Muscle layer of duodenum (tissue), 2 donors: ENCODE data around the gene BICRA.
A peak's percentile ranks its signal among the peaks of the same experiment; 100 is the strongest.
"Not testable (repeated sequence)": the region's sequence is repeated elsewhere in the genome, so short reads cannot be mapped to it uniquely, and the experiment has no call there.

Experiments used
- H3K27ac ChIP-seq: one replicate; pipeline ENCODE4 v1.7.0; 2013; ENCODE audit warnings: mild to moderate bottlenecking, low read length
- H3K27me3 ChIP-seq: one replicate; pipeline ENCODE4 v1.7.0; 2013; ENCODE audit warnings: low read depth, mild to moderate bottlenecking, control low read depth, low read length
- H3K36me3 ChIP-seq, 2 donors: one replicate each; pipeline ENCODE4 v1.7.0; 2013; ENCODE audit warnings: low read length in 2 of 2, control low read depth in 1 of 2, mild to moderate bottlenecking in 1 of 2; ENCODE audit not compliant: insufficient read depth in 2 of 2, control insufficient read depth in 1 of 2
- H3K4me1 ChIP-seq, 2 donors: one replicate each; pipeline ENCODE4 v1.7.0; 2013; ENCODE audit warnings: low read length in 2 of 2, mild to moderate bottlenecking in 2 of 2, control low read depth in 1 of 2, moderate library complexity in 1 of 2; ENCODE audit not compliant: insufficient read depth in 2 of 2, control insufficient read depth in 1 of 2
- H3K4me3 ChIP-seq, 2 donors: one replicate each; pipeline ENCODE4 v1.7.0; 2013; ENCODE audit warnings: low read length in 2 of 2, low read depth in 1 of 2, mild to moderate bottlenecking in 1 of 2
- H3K9me3 ChIP-seq, 2 donors: one replicate each; pipeline ENCODE4 v1.7.0; 2013; ENCODE audit warnings: low read length in 2 of 2, control low read depth in 1 of 2, mild to moderate bottlenecking in 1 of 2; ENCODE audit not compliant: control insufficient read depth in 1 of 2
- donor health status: healthy.

The BICRA gene

DNA sequence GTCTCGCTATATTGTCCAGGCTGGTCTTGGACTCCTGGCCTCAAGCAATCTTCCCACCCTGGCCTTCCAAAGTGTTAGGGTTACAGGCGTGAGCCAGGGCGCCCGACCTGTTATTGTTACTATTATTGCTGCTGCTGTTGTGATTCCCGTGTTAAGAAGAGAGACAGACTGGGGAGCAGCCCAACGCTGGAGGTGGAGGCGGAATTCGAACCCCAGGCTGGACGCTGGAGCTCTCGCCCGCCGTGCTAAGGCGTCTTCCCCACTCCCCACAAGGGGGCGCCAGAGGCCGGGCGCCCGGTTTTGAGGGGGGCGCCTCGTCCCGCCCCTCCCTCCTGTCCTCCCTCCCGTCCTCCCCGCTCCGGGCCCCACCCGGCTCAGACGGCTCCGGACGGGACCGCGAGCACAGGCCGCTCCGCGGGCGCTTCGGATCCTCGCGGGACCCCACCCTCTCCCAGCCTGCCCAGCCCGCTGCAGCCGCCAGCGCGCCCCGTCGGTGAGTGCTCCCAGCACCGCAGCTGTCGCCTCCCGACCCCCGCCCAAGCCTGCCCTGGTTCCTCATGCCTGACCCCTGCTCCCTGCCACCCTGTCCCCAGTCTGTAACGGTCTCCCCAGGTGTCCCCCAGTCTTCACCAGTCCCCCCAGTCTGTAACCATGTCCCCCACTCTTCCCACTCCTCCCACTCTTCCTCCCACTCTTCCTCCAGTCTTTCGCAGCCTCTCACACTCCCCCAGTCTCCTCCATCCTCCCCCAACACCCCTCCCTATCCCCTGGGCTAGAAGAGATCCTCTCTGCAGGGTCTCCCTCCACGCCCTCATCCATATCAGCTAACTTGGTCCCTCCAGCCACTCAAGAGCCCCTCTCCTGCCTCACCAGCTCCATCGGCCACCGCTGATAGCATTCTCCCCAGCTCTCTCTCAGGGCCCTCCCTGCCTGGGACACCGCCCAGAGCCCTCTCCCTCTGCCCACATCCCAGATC, 104.4 kb downstream of the BICRA start, which contains the start of gene EHD2:
Gene EHD2 (plus strand): TSS at position 377 of the 976 bp plus-strand sequence. CDS start 3,191 bp downstream, outside the sequence.
- Histone ChIP-seq H3K27me3 (no peaks in the 10 kb centered on the region), H3K27ac (peak within 1 kb of the TSS; percentile 85), H3K36me3 (peaks cover 0 to 11% of the 10 kb centered on the region in 2 donors), H3K9me3 (no peaks in the 10 kb centered on the region), H3K4me3 (peak within 1 kb of the TSS; percentile 86 to 87), H3K4me1 (peaks cover 0 to 46% of the 10 kb centered on the region in 2 donors)

DNA sequence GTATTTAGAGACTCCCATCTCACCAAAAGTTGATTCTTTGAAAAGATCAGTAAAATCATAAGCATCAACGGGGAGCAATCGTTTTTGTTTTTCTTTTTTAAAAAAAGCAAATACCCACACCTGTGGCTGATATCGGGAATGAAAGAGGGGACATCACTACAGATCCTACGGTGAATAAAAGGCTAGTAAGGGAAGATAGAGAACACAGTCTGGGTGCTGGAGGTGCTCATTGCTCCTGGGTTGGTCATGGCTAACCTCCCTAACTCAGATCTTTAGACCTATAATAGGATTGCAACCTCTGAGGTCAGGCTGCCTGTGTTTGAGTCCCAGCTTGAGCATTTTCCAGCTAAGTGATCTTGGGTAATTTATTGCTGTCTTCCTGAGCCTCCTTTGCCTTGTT, 105.4 kb downstream of the BICRA start:
- Histone ChIP-seq H3K4me3 (peak overlapping the region; percentile 86 to 87), H3K4me1 (peaks cover 0 to 54% of the 10 kb centered on the region in 2 donors), H3K27me3 (no peaks in the 10 kb centered on the region), H3K9me3 (no peaks in the 10 kb centered on the region), H3K27ac (no peak overlapping the region), H3K36me3 (peaks cover 0 to 11% of the 10 kb centered on the region in 2 donors)

- H3K36me3 ChIP-seq, result peaks cover 0 to 11% of the 10 kb centered on the region in 2 donors
- H3K27me3 ChIP-seq, H3K9me3 ChIP-seq, H3K27ac ChIP-seq: not testable (repeated sequence)
- peaks cover 0 to 58% of the 10 kb centered on the region in 2 donors for H3K4me1 ChIP-seq
- H3K4me3 ChIP-seq, result peak overlapping the region in 1 of 2 donors; percentile 86
Observed at GRCh38 chr19:47714855-47715254, 105.9 kb downstream of the BICRA start.

DNA sequence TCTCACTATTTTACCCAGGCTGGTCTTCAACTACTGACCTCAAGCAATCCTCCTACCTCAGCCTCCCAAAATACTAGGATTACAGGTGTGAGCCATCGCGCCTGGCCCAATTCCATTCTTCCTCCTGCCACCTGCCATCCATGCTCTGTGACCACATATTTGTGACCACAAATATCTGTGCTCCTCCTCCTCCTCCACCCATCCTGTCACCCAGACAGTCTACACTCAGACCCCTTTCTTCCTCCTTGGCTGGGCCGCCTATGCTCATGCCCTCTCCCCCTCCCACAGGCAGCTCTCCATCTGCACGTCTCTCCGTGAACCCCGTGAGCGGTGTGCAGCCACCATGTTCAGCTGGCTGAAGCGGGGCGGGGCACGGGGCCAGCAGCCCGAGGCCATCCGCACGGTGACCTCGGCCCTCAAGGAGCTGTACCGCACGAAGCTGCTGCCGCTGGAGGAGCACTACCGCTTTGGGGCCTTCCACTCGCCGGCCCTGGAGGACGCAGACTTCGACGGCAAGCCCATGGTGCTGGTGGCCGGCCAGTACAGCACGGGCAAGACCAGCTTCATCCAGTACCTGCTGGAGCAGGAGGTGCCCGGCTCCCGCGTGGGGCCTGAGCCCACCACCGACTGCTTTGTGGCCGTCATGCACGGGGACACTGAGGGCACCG, 107.5 kb downstream of the BICRA start:
- H3K4me1 ChIP-seq, result peaks cover 0 to 70% of the 10 kb centered on the region in 2 donors
- H3K4me3 ChIP-seq, result no peak overlapping the region
- peaks cover 0 to 11% of the 10 kb centered on the region in 2 donors for H3K36me3 ChIP-seq
- no peaks in the 10 kb centered on the region for H3K27me3 ChIP-seq
- H3K27ac ChIP-seq, result no peak overlapping the region
- no peaks in the 10 kb centered on the region for H3K9me3 ChIP-seq

DNA sequence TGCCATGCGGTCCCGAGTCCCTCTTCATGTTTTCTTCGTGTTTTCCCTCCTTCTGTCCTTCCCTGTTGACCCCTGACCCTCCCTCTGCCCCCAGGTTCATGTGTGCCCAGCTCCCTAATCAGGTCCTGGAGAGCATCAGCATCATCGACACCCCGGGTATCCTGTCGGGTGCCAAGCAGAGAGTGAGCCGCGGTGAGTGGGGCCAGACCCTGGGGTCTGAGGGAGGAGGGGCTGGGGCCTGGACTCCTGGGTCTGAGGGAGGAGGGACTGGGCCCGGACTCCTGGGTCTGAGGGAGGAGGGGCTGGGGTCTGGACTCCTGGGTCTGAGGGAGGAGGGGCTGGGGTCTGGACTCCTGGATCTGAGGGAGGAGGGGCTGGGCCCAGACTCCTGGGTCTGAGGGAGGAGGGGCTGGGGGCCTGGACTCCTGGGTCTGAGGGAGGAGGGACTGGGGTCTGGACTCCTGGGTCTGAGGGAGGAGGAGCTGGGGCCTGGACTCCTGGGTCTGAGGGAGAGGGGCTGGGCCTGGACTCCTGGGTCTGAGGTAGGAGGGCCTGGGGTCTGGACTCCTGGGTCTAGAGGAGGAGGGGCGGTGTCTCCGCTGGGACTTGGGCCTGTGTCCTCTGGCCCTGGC, 109.6 kb downstream of the BICRA start:
- peaks cover 0 to 81% of the 10 kb centered on the region in 2 donors for H3K4me1 ChIP-seq
- not testable (repeated sequence) for H3K27me3 ChIP-seq, H3K9me3 ChIP-seq
- H3K4me3 ChIP-seq, result peak overlapping the region in 1 of 2 donors; percentile 41
- peak overlapping the region; percentile 67 for H3K27ac ChIP-seq
- peaks cover 0 to 11% of the 10 kb centered on the region in 2 donors for H3K36me3 ChIP-seq

GRCh38 chr19:47719047-47719859, 110.3 kb downstream of the BICRA start:
- Histone ChIP-seq H3K4me1 (peaks cover 0 to 81% of the 10 kb centered on the region in 2 donors), H3K27ac (peak overlapping the region; percentile 67), H3K9me3 (no peaks in the 10 kb centered on the region), H3K36me3 (peaks cover 0 to 11% of the 10 kb centered on the region in 2 donors), H3K27me3 (no peaks in the 10 kb centered on the region), H3K4me3 (peak overlapping the region in 1 of 2 donors; percentile 44)

GRCh38 chr19:47720669-47721422, 111.9 kb downstream of the BICRA start:
- Histone ChIP-seq H3K4me3 (no peak overlapping the region), H3K27me3 (no peaks in the 10 kb centered on the region), H3K36me3 (peaks cover 5 to 15% of the 10 kb centered on the region in 2 donors), H3K27ac (peak overlapping the region; percentile 45), H3K4me1 (peaks cover 0 to 73% of the 10 kb centered on the region in 2 donors), H3K9me3 (no peaks in the 10 kb centered on the region)

DNA sequence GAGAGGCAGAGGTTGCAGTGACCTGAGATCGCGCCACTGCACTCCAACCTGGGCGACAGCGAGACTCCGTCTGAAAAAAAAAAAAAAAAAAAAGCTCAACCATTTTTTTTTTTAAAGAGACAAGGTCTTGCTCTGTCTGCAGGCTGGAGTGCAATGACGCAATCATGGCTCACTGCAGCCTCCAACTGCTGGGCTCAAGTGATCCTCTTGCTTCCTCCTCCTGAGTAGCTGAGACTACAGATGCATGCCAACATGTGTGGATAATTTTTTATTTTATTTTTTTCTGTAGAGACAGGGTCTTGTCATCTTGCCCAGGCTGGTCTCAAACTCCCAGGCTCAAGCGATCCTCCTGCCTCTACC, 114.6 kb downstream of the BICRA start:
- H3K4me3 ChIP-seq, result peak overlapping the region in 1 of 2 donors; percentile 25
- H3K36me3 ChIP-seq, result peaks cover 5 to 17% of the 10 kb centered on the region in 2 donors

DNA sequence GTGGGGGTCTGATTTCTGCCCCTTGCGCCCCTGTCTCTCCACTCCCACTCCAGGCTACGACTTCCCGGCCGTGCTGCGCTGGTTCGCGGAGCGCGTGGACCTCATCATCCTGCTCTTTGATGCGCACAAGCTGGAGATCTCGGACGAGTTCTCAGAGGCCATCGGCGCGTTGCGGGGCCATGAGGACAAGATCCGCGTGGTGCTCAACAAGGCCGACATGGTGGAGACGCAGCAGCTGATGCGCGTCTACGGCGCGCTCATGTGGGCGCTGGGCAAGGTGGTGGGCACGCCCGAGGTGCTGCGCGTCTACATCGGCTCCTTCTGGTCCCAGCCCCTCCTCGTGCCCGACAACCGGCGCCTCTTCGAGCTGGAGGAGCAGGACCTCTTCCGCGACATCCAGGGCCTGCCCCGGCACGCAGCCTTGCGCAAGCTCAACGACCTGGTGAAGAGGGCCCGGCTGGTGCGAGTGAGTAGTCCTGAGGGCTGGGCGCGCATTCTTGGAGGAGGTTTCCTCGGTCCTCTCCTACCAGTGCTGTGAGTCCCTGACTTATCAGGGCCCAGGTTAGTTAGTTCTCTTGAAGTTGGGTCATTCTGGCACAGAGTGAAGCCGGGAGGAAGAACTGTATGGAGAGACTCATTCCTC, 116.9 kb downstream of the BICRA start:
- peaks cover 5 to 25% of the 10 kb centered on the region in 2 donors for H3K36me3 ChIP-seq
- H3K9me3 ChIP-seq, result no peaks in the 10 kb centered on the region

More for the DNA sequence above, 114.6 kb downstream of the BICRA start:
- H3K27ac ChIP-seq, result no peak overlapping the region
- H3K4me1 ChIP-seq, result peaks cover 4 to 58% of the 10 kb centered on the region in 2 donors
- no peaks in the 10 kb centered on the region for H3K27me3 ChIP-seq
- H3K9me3 ChIP-seq, result no peaks in the 10 kb centered on the region

More for the DNA sequence above, 116.9 kb downstream of the BICRA start:
- H3K27ac ChIP-seq, result no peak overlapping the region
- peaks cover 5% of the 10 kb centered on the region for H3K27me3 ChIP-seq
- H3K4me3 ChIP-seq, result no peak overlapping the region
- peaks cover 9 to 62% of the 10 kb centered on the region in 2 donors for H3K4me1 ChIP-seq
